HEK293T (cell line): ENCODE data around the gene FHIT.

Source experiments
- CTCF ChIA-PET: fragments of 350-600 bp; formaldehyde crosslinking; extraction: SDS; loops from one replicate; lab custom pipeline; 2021; ENCODE audit warnings: antibody characterized with exemption, inconsistent platforms; lab: Yijun Ruan, JAX
- POLR2A ChIA-PET: fragments of 350-600 bp; formaldehyde crosslinking; extraction: SDS; loops from one replicate; lab custom pipeline; 2020; ENCODE audit warnings: antibody characterized with exemption, inconsistent platforms; lab: Yijun Ruan, JAX
- DNase-seq: peaks from one replicate; pipeline ENCODE4 v3.0.0; 2012; ENCODE audit warnings: mixed read lengths; ENCODE audit errors: extremely low spot score
- ARNT ChIP-seq: fragments of 450-650 bp; IDR thresholded peaks from 2 replicates; pipeline ENCODE4 v1.6.1; 2017; ENCODE audit warnings: mild to moderate bottlenecking
- BHLHE40 ChIP-seq: fragments of 450-650 bp; IDR thresholded peaks from 2 replicates; pipeline ENCODE4 v1.6.1; 2016; ENCODE audit warnings: mild to moderate bottlenecking, moderate library complexity, borderline replicate concordance
- CTBP1 ChIP-seq: fragments of 450-650 bp; IDR thresholded peaks from 2 replicates; pipeline ENCODE4 v1.6.1; 2016; ENCODE audit warnings: borderline replicate concordance
- ELF4 ChIP-seq: fragments of 450-650 bp; IDR thresholded peaks from 2 replicates; pipeline ENCODE4 v1.6.1; 2017; ENCODE audit warnings: antibody characterized with exemption
- FOXA1 ChIP-seq: fragments of 450-650 bp; IDR thresholded peaks from 2 replicates; pipeline ENCODE4 v1.6.1; 2016; ENCODE audit warnings: mild to moderate bottlenecking
- FOXK2 ChIP-seq: fragments of 450-650 bp; IDR thresholded peaks from 2 replicates; pipeline ENCODE4 v1.6.1; 2016; ENCODE audit warnings: mild to moderate bottlenecking
- FOXM1 ChIP-seq: fragments of 450-650 bp; IDR thresholded peaks from 2 replicates; pipeline ENCODE4 v1.6.1; 2017; ENCODE audit warnings: mild to moderate bottlenecking, borderline replicate concordance
- HDGF ChIP-seq: fragments of 450-650 bp; IDR thresholded peaks from 2 replicates; pipeline ENCODE4 v1.6.1; 2017; ENCODE audit warnings: antibody characterized with exemption, borderline replicate concordance
- L3MBTL2 ChIP-seq: fragments of 450-650 bp; conservative IDR thresholded peaks from 2 replicates; pipeline ENCODE4 v1.6.1; 2016; ENCODE audit warnings: mild to moderate bottlenecking
- LEF1 ChIP-seq: fragments of 450-650 bp; IDR thresholded peaks from 2 replicates; pipeline ENCODE4 v1.6.1; 2017; ENCODE audit warnings: mild to moderate bottlenecking, borderline replicate concordance
- NFRKB ChIP-seq: fragments of 450-650 bp; IDR thresholded peaks from 2 replicates; pipeline ENCODE4 v1.6.1; 2016; ENCODE audit warnings: mild to moderate bottlenecking, moderate library complexity
- SP1 ChIP-seq: fragments of 450-650 bp; IDR thresholded peaks from 2 replicates; pipeline ENCODE4 v1.6.1; 2017
- SUZ12 ChIP-seq: fragments of 450-650 bp; IDR thresholded peaks from 2 replicates; pipeline ENCODE4 v1.6.1; 2016; ENCODE audit warnings: mild to moderate bottlenecking
- TARDBP ChIP-seq: fragments of 450-650 bp; IDR thresholded peaks from 2 replicates; pipeline ENCODE4 v1.6.1; 2016
- ZNF384 ChIP-seq: fragments of 450-650 bp; IDR thresholded peaks from 2 replicates; pipeline ENCODE4 v1.6.1; 2016
- TF ChIP-seq, protein P1 (sequence below): fragments of 450-650 bp; IDR thresholded peaks from 2 replicates; pipeline ENCODE4 v1.6.1; 2016

Gene FHIT

DNA sequence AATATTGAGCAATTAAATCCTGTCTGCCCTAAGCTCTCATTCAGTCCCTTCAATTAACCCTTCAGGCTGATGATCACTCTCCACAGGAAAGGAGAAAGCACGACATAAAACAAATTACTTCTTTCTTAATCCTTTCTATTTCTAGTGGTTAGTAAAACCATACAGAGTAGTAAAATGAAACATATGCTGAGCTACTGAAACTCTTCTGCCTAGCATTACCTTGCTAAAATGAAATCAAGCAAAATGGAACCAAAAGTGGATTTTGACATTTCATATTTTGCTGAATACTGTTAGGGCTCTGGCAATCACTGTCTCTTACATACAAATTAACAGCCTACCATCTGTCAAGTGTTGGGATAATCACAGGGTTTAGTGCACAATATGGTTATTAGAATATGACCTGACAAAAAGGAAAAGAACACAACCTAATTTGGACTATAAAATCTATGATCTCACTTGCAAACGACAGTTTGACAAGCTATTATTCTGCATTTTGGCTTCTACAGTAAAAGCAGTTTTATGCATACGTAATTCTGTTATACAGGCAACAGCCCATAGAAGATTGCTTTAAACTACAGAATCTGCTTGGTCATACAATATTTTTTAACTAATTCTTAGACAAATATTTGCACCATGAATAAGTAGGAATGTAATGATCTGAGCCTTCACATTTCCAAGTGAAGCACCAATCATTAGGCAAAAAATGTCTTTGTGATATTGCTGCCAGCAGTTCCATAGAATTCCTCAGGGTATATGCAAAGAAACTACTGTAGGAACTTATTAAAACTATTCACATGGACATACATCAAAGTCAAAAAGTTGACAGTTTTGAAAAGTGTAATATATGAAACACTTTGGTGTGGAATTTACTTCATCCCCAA, 105.0 kb downstream of the FHIT start:
- ChIA-PET CTCF (no interaction called here), POLR2A (no interaction called here)
- no peak for TF ChIP-seq SP1
- TF ChIP-seq L3MBTL2: no peak
- TF ChIP-seq ARNT: no peak
- no peak for TF ChIP-seq TARDBP
- TF ChIP-seq FOXM1: no peak
- no peak for TF ChIP-seq FOXA1
- no peak for TF ChIP-seq HDGF
- no peak for TF ChIP-seq ZNF384
- no peak for TF ChIP-seq BHLHE40
- TF ChIP-seq, protein P1, sequence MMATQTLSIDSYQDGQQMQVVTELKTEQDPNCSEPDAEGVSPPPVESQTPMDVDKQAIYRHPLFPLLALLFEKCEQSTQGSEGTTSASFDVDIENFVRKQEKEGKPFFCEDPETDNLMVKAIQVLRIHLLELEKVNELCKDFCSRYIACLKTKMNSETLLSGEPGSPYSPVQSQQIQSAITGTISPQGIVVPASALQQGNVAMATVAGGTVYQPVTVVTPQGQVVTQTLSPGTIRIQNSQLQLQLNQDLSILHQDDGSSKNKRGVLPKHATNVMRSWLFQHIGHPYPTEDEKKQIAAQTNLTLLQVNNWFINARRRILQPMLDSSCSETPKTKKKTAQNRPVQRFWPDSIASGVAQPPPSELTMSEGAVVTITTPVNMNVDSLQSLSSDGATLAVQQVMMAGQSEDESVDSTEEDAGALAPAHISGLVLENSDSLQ: no peak
- TF ChIP-seq CTBP1: no peak
- no peak for TF ChIP-seq ELF4
- no peak for DNase-seq

DNA sequence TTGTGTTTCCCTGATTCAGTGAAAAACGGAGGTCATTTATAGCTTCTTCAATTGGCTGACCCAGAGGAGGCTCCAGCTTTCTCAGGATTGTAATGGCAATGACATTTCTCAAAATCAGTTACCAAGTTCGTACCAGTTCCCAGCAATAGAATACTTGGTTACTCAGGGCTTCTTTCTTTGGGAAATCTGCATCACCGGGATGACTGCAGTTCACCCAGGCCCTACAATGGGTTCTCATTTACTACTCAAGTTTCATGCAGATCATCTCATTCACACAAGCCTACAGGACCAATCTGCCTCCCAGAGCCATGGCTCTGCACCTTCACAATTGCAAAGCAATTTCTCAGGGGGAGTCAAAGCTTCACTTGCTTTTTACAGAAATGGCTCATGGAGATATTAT, 109.6 kb downstream of the FHIT start:
- no peak for DNase-seq
- TF ChIP-seq CTBP1 (no peak), SUZ12 (no peak), FOXK2 (no peak), L3MBTL2 (no peak), LEF1 (no peak), FOXA1 (no peak), TARDBP (no peak), SP1 (no peak), BHLHE40 (no peak), ELF4 (no peak), HDGF (no peak), FOXM1 (no peak), NFRKB (no peak), ZNF384 (no peak), ARNT (no peak)
- TF ChIP-seq, protein P1: no peak
- CTCF ChIA-PET: no interaction called here
- POLR2A ChIA-PET: no interaction called here

- CTCF ChIA-PET: no interaction called here
- POLR2A ChIA-PET: no interaction called here
- TF ChIP-seq ZNF384 (no peak), SUZ12 (no peak), CTBP1 (no peak), FOXK2 (no peak), FOXM1 (no peak), L3MBTL2 (no peak), FOXA1 (no peak), LEF1 (no peak), ELF4 (no peak), ARNT (no peak), BHLHE40 (no peak), NFRKB (no peak), TARDBP (no peak), HDGF (no peak), SP1 (no peak)
- TF ChIP-seq, protein P1: no peak
Measured at GRCh38 chr3:61141227-61141626, 110.0 kb downstream of the FHIT start.

GRCh38 chr3:61139686-61140085, 111.6 kb downstream of the FHIT start:
- POLR2A ChIA-PET: no interaction called here
- CTCF ChIA-PET: interaction anchor here (0.6 kb wide), 1 partner anchor 1282 kb away, joined by 3 read pairs; no protein-coding TSS in a partner anchor
- TF ChIP-seq CTBP1 (no peak), FOXK2 (no peak), HDGF (no peak), SUZ12 (no peak), L3MBTL2 (no peak), FOXM1 (no peak), SP1 (no peak), LEF1 (no peak), TARDBP (no peak), BHLHE40 (no peak), FOXA1 (no peak), NFRKB (no peak), ELF4 (no peak), ARNT (no peak), ZNF384 (no peak)
- TF ChIP-seq, protein P1: no peak
- DNase-seq: no peak

More at GRCh38 chr3:61141227-61141626, 110.0 kb downstream of the FHIT start:
- no peak for DNase-seq

- POLR2A ChIA-PET: no interaction called here
- CTCF ChIA-PET: no interaction called here
- no peak for DNase-seq
- TF ChIP-seq SUZ12 (no peak), NFRKB (no peak), HDGF (no peak), FOXA1 (no peak), SP1 (no peak), LEF1 (no peak), L3MBTL2 (no peak), ELF4 (no peak), BHLHE40 (no peak), FOXK2 (no peak), ZNF384 (no peak), ARNT (no peak), FOXM1 (no peak), CTBP1 (no peak), TARDBP (no peak)
- TF ChIP-seq, protein P1: no peak
Measured at GRCh38 chr3:61138401-61138800, 112.9 kb downstream of the FHIT start.
